Upper lobe of left lung (tissue), 4 donors: ENCODE results near the gene KCNG2.

Experiments
- CTCF ChIP-seq, 6 experiments: fragments of 450-650 bp in 4 of 6; fragments of 200-600 bp in 2 of 6; sonication (generic) in 2 of 6; IDR thresholded peaks; one replicate each; pipeline ENCODE4 v1.5.1; 2016 to 2019; ENCODE audit warnings: antibody characterized with exemption in 6 of 6
- EP300 ChIP-seq, 4 donors: sonication (generic); formaldehyde crosslinking; IDR thresholded peaks; one replicate each; pipeline ENCODE4 v1.5.1; 2017; ENCODE audit warnings: antibody characterized with exemption in 4 of 4, control low read depth in 2 of 4
- POLR2A ChIP-seq, 4 donors: fragments of 450-650 bp; IDR thresholded peaks; one replicate each; pipeline ENCODE4 v1.5.1; 2016 to 2017; ENCODE audit warnings: antibody characterized with exemption in 4 of 4, mild to moderate bottlenecking in 2 of 4
- POLR2AphosphoS5 ChIP-seq, 2 donors: sonication (generic); formaldehyde crosslinking; IDR thresholded peaks; one replicate each; pipeline ENCODE4 v1.5.1; 2017; ENCODE audit warnings: antibody characterized with exemption in 2 of 2

DNA sequence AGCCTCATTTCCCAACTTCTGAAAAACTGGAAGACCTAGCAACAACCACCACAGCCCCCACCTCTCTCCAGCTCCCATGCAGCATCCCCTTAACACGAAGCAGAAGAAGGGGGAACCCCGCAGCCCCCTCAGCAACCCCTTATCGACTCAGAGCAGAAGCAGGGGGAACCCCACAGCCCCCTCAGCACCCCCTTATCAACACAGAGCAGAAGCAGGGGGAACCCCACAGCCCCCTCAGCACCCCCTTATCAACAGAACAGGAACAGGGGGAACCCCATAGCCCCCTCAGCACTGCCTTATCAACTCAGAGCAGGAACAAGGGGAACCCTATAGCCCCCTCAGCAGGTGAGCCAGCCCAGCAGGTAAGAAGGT is 147.0 kb downstream of the KCNG2 start:
- TF ChIP-seq EP300 (IDR thresholded peaks at IDR 0.05) (no peak), POLR2A (IDR thresholded peaks at IDR 0.05) (no peak), CTCF (IDR thresholded peaks at IDR 0.05) (no peak), POLR2AphosphoS5 (IDR thresholded peaks at IDR 0.05) (no peak)
